Upper lobe of left lung (tissue), 6 donors: ENCODE measurements around the gene TMEM129. TPM values are rescaled to one million over a fixed set of nuclear protein-coding genes. Genes with fewer than 3 reads are reported as not detected.
"Not testable (repeated sequence)": the region's sequence is repeated elsewhere in the genome, so short reads cannot be mapped to it uniquely, and the experiment has no call there.

Experiments
- ATAC-seq, 2 donors: fragments of 200-7000 bp; cut with Tn5 transposase; one replicate each; pipeline ENCODE4 v1.9.1; 2022; ENCODE audit warnings: mild to moderate bottlenecking in 2 of 2, moderate library complexity in 2 of 2; ENCODE audit not compliant: low FRiP score in 2 of 2
- DNase-seq, 2 donors: peaks; one replicate each; pipeline ENCODE4 v3.0.0-alpha.2; 2019 to 2020
- H3K27ac ChIP-seq, 4 donors: fragments of 200-600 bp; sonication (generic); one replicate each; pipeline ENCODE4 v1.5.1; 2016 to 2019
- H3K27me3 ChIP-seq, 4 donors: fragments of 200-600 bp; sonication (generic); one replicate each; pipeline ENCODE4 v1.5.1; 2017 to 2019
- H3K36me3 ChIP-seq, 4 donors: fragments of 200-600 bp; sonication (generic); one replicate each; pipeline ENCODE4 v1.5.1; 2016 to 2019
- H3K4me1 ChIP-seq, 4 donors: fragments of 200-600 bp; sonication (generic); one replicate each; pipeline ENCODE4 v1.5.1; 2018 to 2019
- H3K4me3 ChIP-seq, 4 donors: fragments of 200-600 bp; sonication (generic); one replicate each; pipeline ENCODE4 v1.5.1; 2017 to 2019; ENCODE audit warnings: mild to moderate bottlenecking in 2 of 4, moderate library complexity in 1 of 4
- H3K9me3 ChIP-seq, 4 donors: fragments of 200-600 bp; sonication (generic); one replicate each; pipeline ENCODE4 v1.5.1; 2018 to 2019
- CTCF ChIP-seq, 6 experiments: fragments of 450-650 bp in 4 of 6; fragments of 200-600 bp in 2 of 6; sonication (generic) in 2 of 6; IDR thresholded peaks; one replicate each; pipeline ENCODE4 v1.5.1; 2016 to 2019; ENCODE audit warnings: antibody characterized with exemption in 6 of 6
- EP300 ChIP-seq, 4 donors: sonication (generic); formaldehyde crosslinking; IDR thresholded peaks; one replicate each; pipeline ENCODE4 v1.5.1; 2017; ENCODE audit warnings: antibody characterized with exemption in 4 of 4, control low read depth in 2 of 4
- POLR2A ChIP-seq, 4 donors: fragments of 450-650 bp; IDR thresholded peaks; one replicate each; pipeline ENCODE4 v1.5.1; 2016 to 2017; ENCODE audit warnings: antibody characterized with exemption in 4 of 4, mild to moderate bottlenecking in 2 of 4
- POLR2AphosphoS5 ChIP-seq, 2 donors: sonication (generic); formaldehyde crosslinking; IDR thresholded peaks; one replicate each; pipeline ENCODE4 v1.5.1; 2017; ENCODE audit warnings: antibody characterized with exemption in 2 of 2
- WGBS, 2 donors: methylation state at CpG; one replicate each; pipeline ENCODE4 v1.1.5; 2017 to 2018; 5-methylcytosine and 5-hydroxymethylcytosine counted together
- total RNA-seq, 6 donors: library from RNA; depleted of rRNA in 4 of 6; stranded (reverse); fragments of >200 nt in 4 of 6; gene quantifications; one replicate each; pipeline versions ENCODE4 v1.1.0 to v1.2.1, GENCODE V29; 2016 to 2021
- donor health status: DM: no; HTN: no; CAD: no; lungs with moderate emphysema.
- donor health status: DM: no; HTN: yes; CAD: no; lungs with severe emphysema.

The TMEM129 gene
- total RNA-seq, 6 donors from 2014 or later = 38.9 to 99.1 (median 49.6) TPM

GRCh38 chr4:1675136-1675801 is 45.9 kb downstream of the TMEM129 start:
- ATAC-seq = no peak
- TF ChIP-seq POLR2AphosphoS5 (IDR thresholded peaks at IDR 0.05) = no peak
- TF ChIP-seq EP300 (IDR thresholded peaks at IDR 0.05) = no peak
- TF ChIP-seq POLR2A (IDR thresholded peaks at IDR 0.05) = no peak
- no peak for TF ChIP-seq CTCF (IDR thresholded peaks at IDR 0.05)
- whole genome bisulfite sequencing, 2 donors = 75 to 78% methylated on average over 15 to 19 of the region's 19 CpGs
- no peaks in the 10 kb centered on the region for H3K27me3 ChIP-seq
- no peaks in the 10 kb centered on the region for H3K4me1 ChIP-seq
- no peak for DNase-seq
- H3K36me3 ChIP-seq = no peaks in the 10 kb centered on the region
- H3K27ac ChIP-seq = no peak overlapping the region
- no peaks in the 10 kb centered on the region for H3K9me3 ChIP-seq
- no peak overlapping the region for H3K4me3 ChIP-seq

DNA sequence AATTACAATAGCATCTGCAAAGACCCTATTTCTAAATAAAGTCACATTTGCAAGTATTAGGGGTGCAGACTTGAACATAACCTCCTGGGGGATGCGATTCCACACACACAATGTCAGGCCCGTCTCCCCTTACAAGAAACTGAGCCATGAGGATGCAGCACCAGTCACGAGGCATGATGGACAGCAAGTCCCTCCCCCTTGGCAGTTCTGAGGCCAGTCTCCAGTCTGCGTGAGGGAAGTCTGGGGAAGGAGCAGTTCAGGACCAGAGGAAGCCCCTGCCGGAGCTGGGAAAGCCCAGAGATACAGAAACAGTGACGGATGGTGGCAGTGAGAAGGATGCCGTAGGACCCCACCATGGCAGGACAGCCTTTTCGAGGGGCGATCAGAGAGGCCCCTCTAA is 46.4 kb downstream of the TMEM129 start:
- no peak for TF ChIP-seq CTCF (IDR thresholded peaks at IDR 0.05)
- no peak for TF ChIP-seq EP300 (IDR thresholded peaks at IDR 0.05)
- no peak for DNase-seq
- H3K9me3 ChIP-seq = no peaks in the 10 kb centered on the region
- H3K4me3 ChIP-seq = no peak overlapping the region
- no peaks in the 10 kb centered on the region for H3K4me1 ChIP-seq
- no peaks in the 10 kb centered on the region for H3K27me3 ChIP-seq
- WGBS, 2 donors = 73 to 77% methylated on average over 9 of the region's 9 CpGs
- H3K36me3 ChIP-seq = no peaks in the 10 kb centered on the region
- no peak overlapping the region for H3K27ac ChIP-seq
- no peak for ATAC-seq

GRCh38 chr4:1673671-1674070 is 47.5 kb downstream of the TMEM129 start:
- TF ChIP-seq EP300 (IDR thresholded peaks at IDR 0.05) = no peak
- H3K4me3 ChIP-seq = no peak overlapping the region
- no peaks in the 10 kb centered on the region for H3K36me3 ChIP-seq

DNA sequence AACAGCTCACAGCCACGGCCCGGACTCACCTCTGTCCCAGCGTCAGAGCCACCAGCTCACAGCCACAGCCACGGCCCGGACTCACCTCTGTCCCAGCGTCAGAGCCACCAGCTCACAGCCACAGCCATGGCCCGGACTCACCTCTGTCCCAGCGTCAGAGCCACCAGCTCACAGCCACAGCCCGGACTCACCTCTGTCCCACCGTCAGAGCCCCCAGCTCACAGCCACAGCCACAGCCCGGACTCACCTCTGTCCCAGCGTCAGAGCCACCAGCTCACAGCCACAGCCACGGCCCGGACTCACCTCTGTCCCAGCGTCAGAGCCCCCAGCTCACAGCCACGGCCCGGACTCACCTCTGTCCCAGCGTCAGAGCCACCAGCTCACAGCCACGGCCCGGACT is 50.1 kb downstream of the TMEM129 start:
- not testable (repeated sequence) for H3K4me1 ChIP-seq, ATAC-seq, H3K27me3 ChIP-seq, H3K4me3 ChIP-seq, H3K27ac ChIP-seq, H3K36me3 ChIP-seq, H3K9me3 ChIP-seq
- 93% methylated on average over 15 of the region's 20 CpGs for WGBS, 2 donors
- DNase-seq = peak in 1 of 2 donors; percentile 78

More at GRCh38 chr4:1673671-1674070, 47.5 kb downstream of the TMEM129 start:
- WGBS, 2 donors = 82 to 89% methylated on average over 17 to 20 of the region's 20 CpGs
- no peaks in the 10 kb centered on the region for H3K4me1 ChIP-seq
- H3K9me3 ChIP-seq = no peaks in the 10 kb centered on the region
- no peaks in the 10 kb centered on the region for H3K27me3 ChIP-seq
- peak in 1 of 2 donors; percentile 61 for DNase-seq
- no peak overlapping the region for H3K27ac ChIP-seq
- no peak for ATAC-seq

DNA sequence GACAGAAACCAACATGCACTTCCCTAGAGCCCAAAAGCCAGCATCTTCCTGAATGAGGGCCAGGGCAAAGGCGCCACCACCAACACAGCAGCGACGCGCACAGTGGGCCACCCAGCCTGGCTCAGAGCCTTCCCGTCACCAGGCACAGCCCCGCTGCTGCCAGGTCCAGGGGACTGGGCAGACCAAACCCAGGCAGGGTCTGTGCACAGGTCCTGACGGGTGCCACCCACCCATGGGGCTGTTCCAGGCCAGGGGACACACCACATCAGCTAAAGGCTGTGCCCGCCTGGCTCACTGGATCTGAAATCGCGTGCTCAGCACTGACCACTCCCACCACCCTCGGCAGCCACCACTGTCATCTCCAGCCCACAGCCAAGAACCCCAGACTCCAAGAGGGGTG is 50.8 kb downstream of the TMEM129 start:
- no peaks in the 10 kb centered on the region for H3K36me3 ChIP-seq
- H3K27ac ChIP-seq = no peak overlapping the region
- peak; percentile 22 to 37 for ATAC-seq
- no peak for TF ChIP-seq POLR2AphosphoS5 (IDR thresholded peaks at IDR 0.05)
- TF ChIP-seq EP300 (IDR thresholded peaks at IDR 0.05) = no peak
- no peak for TF ChIP-seq CTCF (IDR thresholded peaks at IDR 0.05)
- peak in 1 of 2 donors; percentile 62 for DNase-seq
- 95 to 99% methylated on average over 6 to 10 of the region's 11 CpGs for WGBS, 2 donors
- no peaks in the 10 kb centered on the region for H3K4me1 ChIP-seq
- H3K4me3 ChIP-seq = no peak overlapping the region
- no peaks in the 10 kb centered on the region for H3K27me3 ChIP-seq
- H3K9me3 ChIP-seq = no peaks in the 10 kb centered on the region

GRCh38 chr4:1669850-1670249 is 51.3 kb downstream of the TMEM129 start:
- ATAC-seq (peak in 1 of 2 donors; percentile 4), DNase-seq (peak in 1 of 2 donors; percentile 54)
- Histone ChIP-seq H3K9me3 (no peaks in the 10 kb centered on the region), H3K27ac (no peak overlapping the region), H3K36me3 (no peaks in the 10 kb centered on the region), H3K27me3 (no peaks in the 10 kb centered on the region), H3K4me1 (no peaks in the 10 kb centered on the region), H3K4me3 (no peak overlapping the region)
- TF ChIP-seq CTCF (IDR thresholded peaks at IDR 0.05) (no peak), POLR2A (IDR thresholded peaks at IDR 0.05) (no peak), POLR2AphosphoS5 (IDR thresholded peaks at IDR 0.05) (no peak), EP300 (IDR thresholded peaks at IDR 0.05) (no peak)
- 94 to 96% methylated on average over 21 of the region's 21 CpGs for WGBS, 2 donors
